ENCODE results near the gene PRPH.
"Not testable (repeated sequence)": the region's sequence is repeated elsewhere in the genome, so short reads cannot be mapped to it uniquely, and the experiment has no call there.

The PRPH gene

DNA sequence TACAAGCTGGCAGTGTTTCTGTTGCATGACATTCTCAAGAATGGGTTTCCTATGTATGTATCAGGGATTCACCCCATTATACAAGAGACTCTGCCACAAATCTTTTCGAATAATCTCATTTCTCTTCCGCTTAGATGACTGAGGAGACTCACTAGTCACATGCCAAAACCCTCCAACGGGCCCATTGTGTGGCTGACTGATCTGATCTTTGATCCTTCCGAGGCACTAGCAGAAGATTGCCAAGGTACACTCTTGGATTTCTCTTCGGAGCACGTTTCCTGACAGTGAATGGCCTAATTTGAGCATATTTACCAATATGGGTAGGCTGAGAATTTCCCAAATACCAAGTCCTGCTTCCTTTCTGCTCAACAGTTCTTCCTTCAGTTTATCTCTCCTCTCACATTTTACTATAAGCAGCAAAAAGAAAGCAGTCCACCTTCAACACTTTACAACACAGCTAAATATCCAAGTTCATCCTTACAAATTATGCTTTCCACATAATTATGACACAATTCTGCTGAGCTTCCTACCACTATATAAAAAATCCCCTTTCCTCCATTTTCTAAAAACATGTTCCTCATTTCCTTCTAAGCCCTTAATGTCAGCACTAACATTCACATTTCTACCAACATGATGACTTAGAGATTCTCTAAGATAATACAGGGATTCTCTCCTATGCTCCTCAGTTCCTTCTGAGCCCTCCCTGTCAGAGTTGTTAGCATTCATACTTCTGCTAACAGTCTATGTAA, 11.0 kb downstream of the PRPH start:
- no peak for DNase-seq (ENCODE audit: low spot score)
- in situ Hi-C loops (cut with MboI; ENCODE audit: low pct_unique_long_range_greater_than_20kb, low sequenced_read_pairs, unreplicated experiment): no loop called here

DNA sequence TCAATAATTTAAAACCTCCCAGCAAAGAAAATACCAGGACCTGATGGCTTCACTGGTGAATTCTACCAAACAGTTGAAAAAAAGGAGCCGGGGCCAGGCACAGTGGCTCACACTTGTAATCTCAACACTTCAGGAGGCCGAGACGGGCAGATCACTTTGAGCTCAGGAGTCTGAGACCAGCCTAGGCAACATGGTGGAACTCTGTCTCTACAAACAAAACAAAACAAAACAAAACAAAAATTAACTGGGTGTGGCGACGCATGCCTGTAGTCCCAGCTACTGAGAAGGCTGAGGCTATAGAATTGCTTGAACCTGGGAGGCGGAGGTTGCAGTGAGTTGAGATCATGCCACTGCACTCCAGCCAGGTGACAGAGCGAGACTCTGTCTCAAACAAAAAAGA, 14.4 kb downstream of the PRPH start:
- no peak for DNase-seq (ENCODE audit: low spot score)
- in situ Hi-C loops (cut with MboI; ENCODE audit: low pct_unique_long_range_greater_than_20kb, low sequenced_read_pairs, unreplicated experiment): no loop called here
- TF ChIP-seq, protein P1, sequence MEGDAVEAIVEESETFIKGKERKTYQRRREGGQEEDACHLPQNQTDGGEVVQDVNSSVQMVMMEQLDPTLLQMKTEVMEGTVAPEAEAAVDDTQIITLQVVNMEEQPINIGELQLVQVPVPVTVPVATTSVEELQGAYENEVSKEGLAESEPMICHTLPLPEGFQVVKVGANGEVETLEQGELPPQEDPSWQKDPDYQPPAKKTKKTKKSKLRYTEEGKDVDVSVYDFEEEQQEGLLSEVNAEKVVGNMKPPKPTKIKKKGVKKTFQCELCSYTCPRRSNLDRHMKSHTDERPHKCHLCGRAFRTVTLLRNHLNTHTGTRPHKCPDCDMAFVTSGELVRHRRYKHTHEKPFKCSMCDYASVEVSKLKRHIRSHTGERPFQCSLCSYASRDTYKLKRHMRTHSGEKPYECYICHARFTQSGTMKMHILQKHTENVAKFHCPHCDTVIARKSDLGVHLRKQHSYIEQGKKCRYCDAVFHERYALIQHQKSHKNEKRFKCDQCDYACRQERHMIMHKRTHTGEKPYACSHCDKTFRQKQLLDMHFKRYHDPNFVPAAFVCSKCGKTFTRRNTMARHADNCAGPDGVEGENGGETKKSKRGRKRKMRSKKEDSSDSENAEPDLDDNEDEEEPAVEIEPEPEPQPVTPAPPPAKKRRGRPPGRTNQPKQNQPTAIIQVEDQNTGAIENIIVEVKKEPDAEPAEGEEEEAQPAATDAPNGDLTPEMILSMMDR (IDR thresholded peaks at IDR 0.05; ENCODE audit: extremely low read depth, insufficient read depth, missing control alignments): no peak

More for the DNA sequence above, 11.0 kb downstream of the PRPH start:
- TF ChIP-seq, protein P1 (IDR thresholded peaks at IDR 0.05; ENCODE audit: extremely low read depth, insufficient read depth, missing control alignments): no peak

DNA sequence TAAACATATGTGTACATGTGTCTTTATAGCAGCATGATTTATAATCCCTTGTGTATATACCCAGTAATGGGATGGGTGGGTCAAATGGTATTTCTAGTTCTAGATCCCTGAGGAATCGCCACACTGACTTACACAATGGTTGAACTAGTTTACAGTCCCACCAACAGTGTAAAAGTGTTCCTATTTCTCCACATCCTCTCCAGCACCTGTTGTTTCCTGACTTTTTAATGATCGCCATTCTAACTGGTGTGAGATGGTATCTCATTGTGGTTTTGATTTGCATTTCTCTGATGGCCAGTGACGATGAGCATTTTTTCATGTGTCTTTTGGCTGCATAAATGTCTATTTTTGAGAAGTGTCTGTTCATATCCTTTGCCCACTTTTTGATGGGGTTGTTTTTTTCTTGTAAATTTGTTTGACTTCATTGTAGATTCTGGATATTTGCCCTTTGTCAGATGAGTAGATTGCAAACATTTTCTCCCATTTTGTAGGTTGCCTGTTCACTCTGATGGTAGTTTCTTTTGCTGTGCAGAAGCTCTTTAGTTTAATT, 15.6 kb downstream of the PRPH start:
- in situ Hi-C loops (cut with MboI; ENCODE audit: low pct_unique_long_range_greater_than_20kb, low sequenced_read_pairs, unreplicated experiment): not testable (repeated sequence)

DNA sequence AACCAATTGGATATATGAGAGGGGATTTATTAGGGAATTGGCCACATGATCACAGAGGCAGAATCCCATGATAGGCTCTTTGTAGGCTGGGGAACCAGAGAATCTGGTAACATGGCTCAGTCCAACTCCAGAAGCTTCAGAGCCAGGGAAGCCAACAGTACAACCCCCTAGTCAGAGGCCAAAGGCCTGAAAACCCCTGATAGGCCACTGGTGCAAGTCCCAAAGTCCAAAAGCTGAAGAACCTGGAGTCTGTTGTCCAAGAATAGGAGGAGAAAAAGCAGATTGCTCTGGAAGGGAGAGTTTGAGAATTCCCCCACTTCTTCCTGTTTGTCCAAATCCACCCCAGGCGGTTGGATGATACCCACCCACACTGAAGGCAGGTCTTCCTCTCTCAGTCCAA, 19.9 kb downstream of the PRPH start:
- TF ChIP-seq, protein P1 (IDR thresholded peaks at IDR 0.05; ENCODE audit: extremely low read depth, insufficient read depth, missing control alignments): no peak
- DNase-seq (ENCODE audit: low spot score): no peak
- in situ Hi-C loops (cut with MboI; ENCODE audit: low pct_unique_long_range_greater_than_20kb, low sequenced_read_pairs, unreplicated experiment): no loop called here

More for the DNA sequence above, 15.6 kb downstream of the PRPH start:
- not testable (repeated sequence) for DNase-seq (ENCODE audit: low spot score)

DNA sequence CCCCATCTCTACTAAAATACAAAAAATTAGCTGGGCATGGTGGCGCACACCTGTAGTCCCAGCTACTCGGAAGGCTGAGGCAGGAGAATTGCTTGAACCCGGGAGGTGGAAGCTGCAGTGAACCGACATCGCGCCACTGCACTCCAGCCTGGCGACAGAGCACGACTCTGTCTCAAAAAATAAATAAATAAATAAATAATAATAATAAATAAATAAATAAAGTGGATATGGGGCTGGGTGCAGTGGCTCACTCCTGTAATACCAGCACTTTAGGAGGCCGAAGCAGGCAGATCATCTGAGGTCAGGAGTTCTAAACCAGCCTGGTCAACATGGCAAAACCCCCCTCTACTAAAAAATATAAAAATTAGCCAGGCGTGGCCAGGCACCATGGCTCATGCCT, 22.2 kb downstream of the PRPH start:
- in situ Hi-C loops (cut with MboI; ENCODE audit: low pct_unique_long_range_greater_than_20kb, low sequenced_read_pairs, unreplicated experiment); DNase-seq (ENCODE audit: low spot score): not testable (repeated sequence)

DNA sequence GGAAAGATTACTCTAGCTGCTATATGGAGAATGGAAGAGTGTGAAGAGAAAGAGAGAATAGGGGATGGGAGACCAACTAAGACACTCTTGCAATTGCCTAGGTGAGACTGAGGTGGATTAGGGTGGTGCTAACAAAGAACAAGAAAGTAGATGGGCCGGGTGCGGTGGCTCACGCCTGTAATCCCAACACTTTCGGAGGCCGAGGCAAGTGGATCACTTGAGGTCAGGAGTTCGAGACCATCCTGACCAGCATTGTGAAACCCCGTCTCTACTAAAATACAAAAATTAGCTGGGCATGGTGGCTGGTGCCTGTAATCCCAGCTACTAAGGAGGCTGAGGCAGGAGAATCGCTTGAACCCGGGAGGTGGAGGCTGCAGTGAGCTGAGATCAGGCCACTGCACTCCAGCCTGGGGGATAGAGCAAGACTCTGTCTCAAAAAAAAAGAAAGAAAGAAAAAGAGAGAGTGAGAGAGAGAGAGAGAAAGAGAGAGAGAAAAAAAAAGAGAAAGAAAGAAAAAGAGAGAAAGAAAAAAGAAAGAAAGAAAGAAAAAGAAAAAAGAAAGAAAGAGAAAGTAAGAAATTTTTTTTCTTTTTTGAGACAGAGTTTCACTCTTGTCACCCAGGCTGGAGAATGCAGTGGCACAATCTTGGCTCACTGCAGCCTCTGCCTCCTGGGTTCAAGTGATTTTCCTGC, 25.6 kb downstream of the PRPH start:
- in situ Hi-C loops (cut with MboI; ENCODE audit: low pct_unique_long_range_greater_than_20kb, low sequenced_read_pairs, unreplicated experiment); DNase-seq (ENCODE audit: low spot score): not testable (repeated sequence)

DNA sequence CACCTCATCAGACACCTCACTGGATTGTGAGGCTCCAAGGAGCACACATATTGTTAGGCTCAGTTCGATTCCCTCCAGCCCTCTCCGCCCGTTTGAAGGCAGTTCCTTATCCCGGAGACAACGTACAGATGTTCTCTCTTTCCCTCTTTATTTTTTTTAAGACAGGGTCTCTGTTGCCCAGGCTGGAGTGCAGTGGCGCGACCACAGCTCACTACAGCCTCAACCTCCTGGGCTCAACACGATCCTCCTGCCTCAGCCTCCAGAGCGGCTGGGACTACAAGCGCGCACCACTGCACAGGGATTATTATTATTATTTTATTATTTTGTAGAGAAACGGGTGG, 27.4 kb downstream of the PRPH start:
- no peak for DNase-seq (ENCODE audit: low spot score)
- in situ Hi-C loops (cut with MboI; ENCODE audit: low pct_unique_long_range_greater_than_20kb, low sequenced_read_pairs, unreplicated experiment): no loop called here
- TF ChIP-seq, protein P1 (IDR thresholded peaks at IDR 0.05; ENCODE audit: extremely low read depth, insufficient read depth, missing control alignments): no peak

DNA sequence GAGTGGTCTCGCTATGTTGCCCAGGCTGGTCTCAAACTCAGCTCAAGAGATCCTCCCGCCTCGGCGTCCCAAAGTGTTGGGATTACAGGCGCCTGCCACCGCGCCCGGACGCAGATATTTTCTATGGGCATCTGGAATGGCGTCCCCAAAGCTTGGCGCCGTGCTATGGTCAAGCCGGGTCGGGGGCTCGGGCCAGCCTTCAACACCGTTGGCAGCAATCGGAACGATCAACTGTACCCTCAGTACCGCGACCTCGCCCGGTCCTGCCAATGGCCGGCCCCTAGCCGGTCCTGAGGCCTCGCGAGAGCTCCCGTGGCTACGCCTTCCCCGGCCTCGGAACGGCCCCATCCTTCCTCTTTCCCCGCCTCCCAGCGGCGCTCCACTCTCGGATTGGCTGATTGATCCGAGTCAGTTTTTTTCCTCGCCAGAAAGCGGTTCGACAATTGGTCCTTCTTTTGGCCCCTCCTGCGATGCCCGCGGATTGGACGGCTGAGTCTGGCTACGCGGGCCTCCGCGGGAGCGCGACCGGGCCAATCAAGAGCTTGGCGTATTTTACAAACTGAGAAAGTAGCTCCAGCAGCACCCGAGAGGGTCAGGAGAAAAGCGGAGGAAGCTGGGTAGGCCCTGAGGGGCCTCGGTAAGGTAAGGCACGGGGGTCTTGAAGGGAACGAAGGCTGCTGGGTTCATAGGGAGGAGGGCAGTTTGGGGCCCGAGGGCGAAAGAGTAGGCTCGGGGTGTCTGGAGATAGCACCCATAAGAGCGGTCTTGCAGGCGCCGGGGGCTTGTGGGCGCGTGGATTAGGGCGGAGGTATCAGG, 28.0 kb downstream of the PRPH start, which contains the start of gene TROAP:
Gene TROAP (plus strand): TSS at position 548 of the 816 bp plus-strand sequence. CDS start 354 bp downstream, outside the sequence.
- in situ Hi-C loops (cut with MboI; ENCODE audit: low pct_unique_long_range_greater_than_20kb, low sequenced_read_pairs, unreplicated experiment): no loop called here
- TF ChIP-seq, protein P1 (IDR thresholded peaks at IDR 0.05; ENCODE audit: extremely low read depth, insufficient read depth, missing control alignments): no peak
- peak; percentile 98 for DNase-seq (ENCODE audit: low spot score)
